Measurements from ENCODE around the gene LELP1.
"Not testable (repeated sequence)": the region's sequence is repeated elsewhere in the genome, so short reads cannot be mapped to it uniquely, and the experiment has no call there.

GRCh38 chr1:153188301-153188700 lies 14.9 kb upstream of the LELP1 start:
- TF ChIP-seq, protein P1, sequence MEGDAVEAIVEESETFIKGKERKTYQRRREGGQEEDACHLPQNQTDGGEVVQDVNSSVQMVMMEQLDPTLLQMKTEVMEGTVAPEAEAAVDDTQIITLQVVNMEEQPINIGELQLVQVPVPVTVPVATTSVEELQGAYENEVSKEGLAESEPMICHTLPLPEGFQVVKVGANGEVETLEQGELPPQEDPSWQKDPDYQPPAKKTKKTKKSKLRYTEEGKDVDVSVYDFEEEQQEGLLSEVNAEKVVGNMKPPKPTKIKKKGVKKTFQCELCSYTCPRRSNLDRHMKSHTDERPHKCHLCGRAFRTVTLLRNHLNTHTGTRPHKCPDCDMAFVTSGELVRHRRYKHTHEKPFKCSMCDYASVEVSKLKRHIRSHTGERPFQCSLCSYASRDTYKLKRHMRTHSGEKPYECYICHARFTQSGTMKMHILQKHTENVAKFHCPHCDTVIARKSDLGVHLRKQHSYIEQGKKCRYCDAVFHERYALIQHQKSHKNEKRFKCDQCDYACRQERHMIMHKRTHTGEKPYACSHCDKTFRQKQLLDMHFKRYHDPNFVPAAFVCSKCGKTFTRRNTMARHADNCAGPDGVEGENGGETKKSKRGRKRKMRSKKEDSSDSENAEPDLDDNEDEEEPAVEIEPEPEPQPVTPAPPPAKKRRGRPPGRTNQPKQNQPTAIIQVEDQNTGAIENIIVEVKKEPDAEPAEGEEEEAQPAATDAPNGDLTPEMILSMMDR (IDR thresholded peaks at IDR 0.05; ENCODE audit: low read depth, low read length, poor library complexity, severe bottlenecking): not testable (repeated sequence)
- TF ChIP-seq EZH2phosphoT487 (IDR thresholded peaks at IDR 0.05; ENCODE audit: borderline replicate concordance, low read length): not testable (repeated sequence)

Measured in DOHH2 (cell line).